ENCODE results near the gene C3orf33.

Gene C3orf33

DNA sequence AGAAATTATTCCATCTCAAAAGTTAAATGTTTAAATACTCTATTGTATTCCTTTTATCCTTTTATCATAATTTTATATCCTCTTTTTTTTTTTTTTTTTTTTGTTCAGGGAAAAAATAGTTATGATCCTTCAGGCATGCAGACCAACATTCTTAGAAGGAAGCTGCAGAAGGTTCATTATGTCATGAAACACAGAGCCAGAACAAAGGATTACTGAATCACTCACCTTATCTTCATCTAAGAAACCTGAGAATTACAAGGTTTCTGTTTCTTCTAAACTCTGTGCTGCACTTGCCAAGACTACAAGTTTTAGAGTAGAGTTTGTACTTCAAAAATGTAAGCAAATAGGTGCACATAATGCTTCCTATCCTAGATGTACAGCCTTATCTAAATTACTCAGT lies 64.5 kb downstream of the C3orf33 start:
- no peak for DNase-seq

GRCh38 chr3:155741101-155741500 lies 65.0 kb downstream of the C3orf33 start:
- no peak for DNase-seq

DNA sequence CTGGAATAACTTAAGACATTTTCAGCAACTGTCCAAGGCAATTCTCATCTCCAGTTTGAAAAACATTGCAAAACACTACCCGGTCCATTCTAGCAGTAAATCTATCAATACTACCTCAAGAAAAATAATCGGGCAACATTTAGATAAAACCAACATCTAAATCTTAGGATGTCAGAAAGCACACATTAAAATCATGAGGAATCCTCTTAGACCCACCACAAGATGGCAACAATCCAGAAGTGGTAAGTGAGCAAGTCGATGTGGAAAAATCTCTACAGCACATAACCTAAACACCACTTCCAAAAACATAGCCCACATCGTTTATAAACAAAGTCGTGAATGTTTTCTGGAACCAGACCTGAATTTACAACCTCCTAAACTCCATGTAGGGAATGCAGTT lies 66.9 kb downstream of the C3orf33 start:
- peak in 1 of 3 experiments; percentile 24 for DNase-seq

DNA sequence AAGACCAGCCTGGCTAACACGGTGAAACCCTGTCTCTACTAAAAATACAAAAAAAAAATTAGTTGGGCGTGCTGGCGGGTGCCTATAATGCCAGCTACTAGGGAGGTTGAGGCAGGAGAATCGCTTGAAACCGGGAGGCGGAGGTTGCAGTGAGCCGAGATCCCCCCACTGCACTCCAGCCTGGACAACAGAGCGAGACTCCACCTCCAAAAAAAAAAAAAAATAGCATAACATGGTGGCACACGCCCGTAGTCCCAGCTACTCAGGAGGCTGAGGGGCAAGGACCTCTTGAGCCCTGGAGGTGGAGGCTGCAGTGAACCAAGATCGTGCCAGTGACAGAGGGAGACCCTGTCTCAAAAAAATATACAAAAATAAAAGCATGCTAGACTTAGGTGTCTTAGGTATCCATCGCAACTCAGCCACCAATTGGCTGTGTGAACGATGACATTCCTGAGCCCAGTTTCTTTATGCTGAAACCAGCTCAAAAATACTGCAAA lies 67.5 kb downstream of the C3orf33 start:
- DNase-seq: no peak

GRCh38 chr3:155737844-155738460 lies 68.1 kb downstream of the C3orf33 start:
- no peak for DNase-seq

GRCh38 chr3:155736381-155736780 lies 69.7 kb downstream of the C3orf33 start:
- DNase-seq: no peak

DNA sequence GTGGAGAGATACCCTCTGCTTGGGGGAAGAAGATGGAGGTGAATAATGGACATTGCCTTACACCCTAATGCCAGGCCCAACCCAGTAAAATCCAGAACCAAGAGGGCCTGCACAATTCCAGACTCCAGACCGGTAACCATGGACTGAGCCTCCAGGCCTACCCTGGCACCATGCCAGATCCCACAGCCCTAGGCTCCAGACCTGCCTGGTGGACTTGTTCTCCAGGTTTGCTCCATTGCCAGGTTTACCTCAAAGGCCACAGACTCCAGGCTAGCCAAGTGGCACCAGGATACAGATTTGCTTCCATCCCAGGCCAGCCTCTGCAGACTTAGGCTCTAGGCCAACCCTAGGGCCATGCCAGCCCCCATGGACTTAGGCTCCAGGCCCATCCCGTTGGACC lies 75.2 kb downstream of the C3orf33 start:
- peak in 1 of 3 experiments; percentile 23 for DNase-seq

DNA sequence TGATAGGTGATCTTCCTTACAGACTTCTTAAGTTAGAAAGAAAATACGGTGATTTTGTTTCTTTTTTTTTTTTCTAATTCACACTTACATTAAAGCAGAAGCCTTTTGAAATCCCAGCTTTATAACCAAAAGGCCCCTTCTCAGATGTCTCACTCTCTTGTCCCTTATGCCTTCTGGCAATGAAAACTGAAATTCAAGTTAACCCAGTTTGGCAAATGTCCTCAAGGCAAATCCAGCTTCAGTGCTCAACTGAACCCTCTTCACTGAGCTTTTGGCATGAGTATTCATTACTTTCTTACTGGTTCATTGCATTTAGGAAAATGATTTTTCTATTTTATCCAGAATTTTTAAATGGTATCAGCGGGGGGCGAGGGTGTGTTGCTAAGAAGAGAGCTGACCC lies 78.2 kb downstream of the C3orf33 start:
- no peak for DNase-seq

DNA sequence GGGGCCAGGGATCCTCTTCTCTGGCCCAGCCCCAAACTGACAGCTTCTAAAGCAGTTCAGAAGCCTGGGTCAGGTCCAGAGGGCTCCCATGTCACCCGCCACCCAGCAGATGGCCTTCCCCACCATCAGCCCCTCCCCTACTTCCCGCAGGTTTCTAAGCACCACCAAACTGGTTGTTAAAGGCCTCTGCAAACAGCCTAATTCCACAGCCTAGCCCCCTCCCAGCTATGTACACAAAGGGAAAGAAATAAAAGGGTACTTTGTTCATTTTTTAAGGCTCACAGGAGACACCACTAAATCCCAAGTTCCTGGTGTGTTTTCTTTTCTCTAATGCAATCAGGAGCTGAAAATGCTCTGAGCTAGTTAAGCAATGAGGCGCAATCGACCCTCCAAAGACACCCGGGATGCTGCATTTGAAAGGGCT lies 91.8 kb downstream of the C3orf33 start:
- DNase-seq: peak in 2 of 3 experiments; percentile 69 to 86

Data from NCI-H1417 (cell line).